HFF-Myc (cell line): Measurements from ENCODE around the gene TMEM42.

Experiments
- DNase-seq: peaks from one replicate; pipeline ENCODE4 v3.0.0-alpha.2; 2011; ENCODE audit warnings: low read depth; ENCODE audit errors: extremely low read depth
- H3K4me3 ChIP-seq: replicated peaks from 2 replicates; pipeline ENCODE4 v1.5.1; 2011; ENCODE audit warnings: low read depth, mild to moderate bottlenecking, control low read depth, low read length
- CTCF ChIP-seq: IDR thresholded peaks from 2 replicates; pipeline ENCODE4 v1.5.1; 2012; ENCODE audit warnings: mild to moderate bottlenecking, low read depth, low read length, control low read depth; ENCODE audit errors: missing control alignments

TMEM42 gene

GRCh38 chr3:44860117-44860516, 1.6 kb upstream of the TMEM42 start:
- TF ChIP-seq CTCF = no peak
- no peak overlapping the region for H3K4me3 ChIP-seq
- DNase-seq = no peak

- DNase-seq = no peak
- peak overlapping the region; percentile 66 for H3K4me3 ChIP-seq
- TF ChIP-seq CTCF = no peak
Measured at GRCh38 chr3:44862226-44862637, 520 bp downstream of the TMEM42 start.

DNA sequence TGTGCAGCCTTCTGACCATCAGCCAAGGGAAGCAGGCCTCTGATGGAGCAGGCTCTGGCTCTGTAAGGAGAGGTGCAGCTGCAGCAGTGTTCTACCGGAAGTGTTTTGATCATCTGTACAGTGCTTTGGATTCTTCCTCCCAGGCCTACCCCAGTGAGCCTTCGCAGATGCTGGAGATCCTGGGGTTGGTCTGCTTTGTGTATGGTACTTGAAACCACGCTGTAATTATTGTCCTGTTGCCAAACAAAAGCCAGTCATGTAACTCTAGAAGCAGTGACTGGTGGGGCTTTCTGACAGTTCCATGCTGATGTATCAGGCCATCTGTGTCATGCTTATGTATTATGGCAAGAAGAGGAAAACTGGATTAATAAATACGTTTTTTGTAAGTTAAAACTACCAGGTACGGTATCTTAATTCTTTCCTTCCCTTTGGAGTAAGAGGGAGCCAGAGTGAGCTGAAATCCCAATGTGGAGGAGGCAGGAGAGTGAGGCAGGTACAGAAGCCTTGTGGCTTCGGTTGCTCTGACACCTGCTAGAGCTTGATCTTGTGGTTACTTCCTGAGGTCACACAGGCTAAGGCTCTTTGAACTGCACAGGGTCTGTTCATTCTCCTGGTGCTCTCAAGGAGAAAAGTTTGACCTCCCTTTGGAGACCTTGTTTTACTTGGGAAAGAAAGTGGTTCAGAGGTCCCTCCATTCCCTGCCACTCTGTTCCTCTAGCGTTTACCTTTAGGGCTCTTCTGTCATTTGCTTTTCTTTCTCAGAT, 3.7 kb downstream of the TMEM42 start:
- no peak for DNase-seq
- TF ChIP-seq CTCF = no peak
- H3K4me3 ChIP-seq = no peak overlapping the region

DNA sequence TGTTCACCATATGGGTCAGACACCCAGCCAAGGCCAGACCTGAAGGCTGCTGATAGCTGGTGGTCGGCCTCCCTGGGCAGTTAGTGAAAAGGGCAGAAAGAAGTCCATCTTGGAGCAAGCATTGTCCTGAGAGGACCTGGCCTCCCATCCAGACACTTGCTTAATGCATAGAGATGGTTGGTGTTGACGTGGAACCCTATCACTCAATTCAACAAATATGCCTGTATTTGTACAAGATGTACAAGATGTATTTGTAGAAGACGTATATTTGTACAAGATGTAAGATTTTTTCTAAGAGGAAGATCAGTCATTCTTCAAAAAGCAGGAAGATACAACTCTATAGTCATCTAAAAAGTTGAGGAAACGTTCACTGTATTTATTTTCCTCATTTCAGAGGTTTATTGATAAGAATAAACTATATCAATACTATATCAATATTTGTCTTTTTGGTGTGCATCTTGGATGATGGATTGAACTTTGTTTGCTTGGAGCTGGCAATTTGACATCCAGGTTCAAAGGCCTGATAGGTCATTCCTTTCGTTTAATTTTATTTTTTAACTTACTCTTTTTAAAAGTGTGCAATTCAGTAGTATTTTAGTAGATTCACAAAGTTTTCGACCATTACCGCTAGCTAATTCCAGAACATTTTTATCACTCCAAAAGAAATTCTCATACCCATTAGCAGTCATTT, 5.9 kb downstream of the TMEM42 start:
- no peak for DNase-seq
- no peak overlapping the region for H3K4me3 ChIP-seq
- no peak for TF ChIP-seq CTCF

- no peak for TF ChIP-seq CTCF
- no peak for DNase-seq
Measured at GRCh38 chr3:44870375-44871061, 8.8 kb downstream of the TMEM42 start.

DNA sequence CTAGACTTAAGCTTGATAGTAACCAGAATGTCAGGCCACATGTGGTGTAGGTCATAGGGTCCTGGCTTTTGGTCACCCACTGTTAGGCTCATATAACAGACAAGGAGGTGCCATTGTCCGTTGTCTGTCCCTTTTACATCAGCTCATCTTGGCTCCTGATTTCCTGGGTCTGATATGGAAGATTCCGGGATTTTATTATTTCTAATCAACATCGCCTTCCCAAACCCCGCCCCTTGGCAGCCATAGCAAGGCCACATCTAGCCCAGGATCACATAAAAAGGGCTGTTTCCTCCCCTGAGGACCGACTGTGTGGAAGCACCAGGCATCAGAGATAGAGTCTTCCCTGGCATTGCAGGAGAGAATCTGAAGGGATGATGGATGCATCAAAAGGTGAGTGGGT, 12.6 kb downstream of the TMEM42 start, which contains the start of gene TGM4:
TSS of gene TGM4 (plus strand) at position 301 of the 400 bp plus-strand sequence. CDS start at position 372, 71 bp downstream.
- TF ChIP-seq CTCF = no peak
- DNase-seq = no peak
- no peak within 1 kb of the TSS for H3K4me3 ChIP-seq

More at GRCh38 chr3:44870375-44871061, 8.8 kb downstream of the TMEM42 start:
- no peak overlapping the region for H3K4me3 ChIP-seq
